ENCODE data around the gene AKAP7. TPM values are rescaled to one million over a fixed set of nuclear protein-coding genes. Genes with fewer than 3 reads are reported as not detected.
A peak's percentile ranks its signal among the peaks of the same experiment; 100 is the strongest.

Gene AKAP7
- total RNA-seq, 1 donor from 2014 or later, result 10.9 TPM

DNA sequence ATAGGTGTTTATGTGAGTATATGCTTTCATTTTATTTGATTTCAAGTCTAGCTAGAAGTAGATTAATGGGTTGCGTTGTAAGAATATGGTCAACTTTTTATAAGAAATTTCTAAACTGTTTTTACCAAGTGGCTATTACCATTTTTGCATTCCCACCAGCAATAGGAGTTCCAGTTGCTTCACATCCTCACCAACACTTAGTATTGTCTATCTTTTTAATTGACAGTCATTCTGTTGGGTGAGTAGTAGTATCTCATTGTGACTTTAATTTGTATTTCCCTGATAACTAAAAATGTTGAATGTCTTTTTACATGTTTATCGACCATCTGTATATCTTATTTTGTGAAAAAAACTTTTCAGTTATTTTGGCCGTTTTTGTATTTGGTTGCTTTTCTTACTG lies 135.3 kb downstream of the AKAP7 start:
- intact Hi-C loops (cut with micrococcal nuclease), result no loop called here
- no peak overlapping the region for H3K4me3 ChIP-seq
- H3K27me3 ChIP-seq (ENCODE audit: low read depth), result no peaks in the 10 kb centered on the region
- peaks cover 6% of the 10 kb centered on the region for H3K36me3 ChIP-seq
- H3K9me3 ChIP-seq (replicated peaks), result peaks cover 13% of the 10 kb centered on the region
- TF ChIP-seq, protein P1, sequence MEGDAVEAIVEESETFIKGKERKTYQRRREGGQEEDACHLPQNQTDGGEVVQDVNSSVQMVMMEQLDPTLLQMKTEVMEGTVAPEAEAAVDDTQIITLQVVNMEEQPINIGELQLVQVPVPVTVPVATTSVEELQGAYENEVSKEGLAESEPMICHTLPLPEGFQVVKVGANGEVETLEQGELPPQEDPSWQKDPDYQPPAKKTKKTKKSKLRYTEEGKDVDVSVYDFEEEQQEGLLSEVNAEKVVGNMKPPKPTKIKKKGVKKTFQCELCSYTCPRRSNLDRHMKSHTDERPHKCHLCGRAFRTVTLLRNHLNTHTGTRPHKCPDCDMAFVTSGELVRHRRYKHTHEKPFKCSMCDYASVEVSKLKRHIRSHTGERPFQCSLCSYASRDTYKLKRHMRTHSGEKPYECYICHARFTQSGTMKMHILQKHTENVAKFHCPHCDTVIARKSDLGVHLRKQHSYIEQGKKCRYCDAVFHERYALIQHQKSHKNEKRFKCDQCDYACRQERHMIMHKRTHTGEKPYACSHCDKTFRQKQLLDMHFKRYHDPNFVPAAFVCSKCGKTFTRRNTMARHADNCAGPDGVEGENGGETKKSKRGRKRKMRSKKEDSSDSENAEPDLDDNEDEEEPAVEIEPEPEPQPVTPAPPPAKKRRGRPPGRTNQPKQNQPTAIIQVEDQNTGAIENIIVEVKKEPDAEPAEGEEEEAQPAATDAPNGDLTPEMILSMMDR (IDR thresholded peaks at IDR 0.05; ENCODE audit: borderline replicate concordance), result no peak
- H3K4me1 ChIP-seq, result no peaks in the 10 kb centered on the region
- DNase-seq, result no peak
- H3K27ac ChIP-seq (replicated peaks), result no peak overlapping the region

DNA sequence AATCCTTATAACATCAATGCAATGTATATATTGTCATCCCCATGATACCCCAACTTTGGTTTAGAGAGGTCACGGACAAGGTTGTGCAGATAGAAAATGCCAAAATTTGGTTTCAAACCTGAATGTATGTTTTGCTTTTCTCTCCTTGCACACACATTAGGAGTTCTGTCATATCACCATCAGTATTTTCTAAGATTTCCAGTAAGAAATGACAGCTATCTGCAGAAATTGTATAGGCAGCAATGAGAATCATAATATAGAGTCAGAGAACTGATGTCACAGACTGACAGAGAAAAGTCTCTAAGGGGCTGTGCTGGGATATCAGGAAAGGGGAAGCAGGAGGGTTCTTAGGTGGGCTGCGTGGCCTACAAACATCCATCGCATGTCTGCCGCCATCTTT lies 140.0 kb downstream of the AKAP7 start:
- Histone ChIP-seq H3K4me1 (no peaks in the 10 kb centered on the region), H3K27me3 (ENCODE audit: low read depth) (no peaks in the 10 kb centered on the region), H3K27ac (replicated peaks) (no peak overlapping the region), H3K36me3 (no peaks in the 10 kb centered on the region), H3K4me3 (no peak overlapping the region), H3K9me3 (replicated peaks) (peaks cover 7% of the 10 kb centered on the region)
- TF ChIP-seq, protein P1 (IDR thresholded peaks at IDR 0.05; ENCODE audit: borderline replicate concordance), result no peak
- intact Hi-C loops (cut with micrococcal nuclease), result no loop called here
- no peak for DNase-seq

DNA sequence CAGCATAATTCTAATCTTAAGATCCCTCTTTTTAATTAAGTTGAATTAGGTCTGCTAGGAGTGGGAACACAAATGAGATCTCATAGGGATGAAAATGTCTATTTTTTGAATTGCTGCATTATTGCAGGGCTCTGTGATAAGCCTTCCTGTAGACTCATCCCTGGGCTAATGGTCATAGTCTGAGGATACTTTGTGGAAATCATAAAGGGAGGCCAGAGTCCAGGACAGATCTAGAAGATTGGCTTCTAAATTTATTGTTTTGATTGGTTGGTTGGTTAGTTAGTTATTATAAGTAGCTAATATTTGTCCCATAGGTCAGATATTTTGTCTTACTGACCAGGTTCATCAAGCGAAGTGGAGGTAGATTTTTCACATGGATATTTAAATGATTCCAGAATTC lies 142.3 kb downstream of the AKAP7 start:
- Histone ChIP-seq H3K36me3 (no peaks in the 10 kb centered on the region), H3K4me1 (peaks cover 16% of the 10 kb centered on the region), H3K27me3 (ENCODE audit: low read depth) (no peaks in the 10 kb centered on the region), H3K4me3 (no peak overlapping the region), H3K9me3 (replicated peaks) (no peaks in the 10 kb centered on the region), H3K27ac (replicated peaks) (no peak overlapping the region)
- no peak for DNase-seq
- TF ChIP-seq, protein P1 (IDR thresholded peaks at IDR 0.05; ENCODE audit: borderline replicate concordance), result no peak
- intact Hi-C loops (cut with micrococcal nuclease), result no loop called here

DNA sequence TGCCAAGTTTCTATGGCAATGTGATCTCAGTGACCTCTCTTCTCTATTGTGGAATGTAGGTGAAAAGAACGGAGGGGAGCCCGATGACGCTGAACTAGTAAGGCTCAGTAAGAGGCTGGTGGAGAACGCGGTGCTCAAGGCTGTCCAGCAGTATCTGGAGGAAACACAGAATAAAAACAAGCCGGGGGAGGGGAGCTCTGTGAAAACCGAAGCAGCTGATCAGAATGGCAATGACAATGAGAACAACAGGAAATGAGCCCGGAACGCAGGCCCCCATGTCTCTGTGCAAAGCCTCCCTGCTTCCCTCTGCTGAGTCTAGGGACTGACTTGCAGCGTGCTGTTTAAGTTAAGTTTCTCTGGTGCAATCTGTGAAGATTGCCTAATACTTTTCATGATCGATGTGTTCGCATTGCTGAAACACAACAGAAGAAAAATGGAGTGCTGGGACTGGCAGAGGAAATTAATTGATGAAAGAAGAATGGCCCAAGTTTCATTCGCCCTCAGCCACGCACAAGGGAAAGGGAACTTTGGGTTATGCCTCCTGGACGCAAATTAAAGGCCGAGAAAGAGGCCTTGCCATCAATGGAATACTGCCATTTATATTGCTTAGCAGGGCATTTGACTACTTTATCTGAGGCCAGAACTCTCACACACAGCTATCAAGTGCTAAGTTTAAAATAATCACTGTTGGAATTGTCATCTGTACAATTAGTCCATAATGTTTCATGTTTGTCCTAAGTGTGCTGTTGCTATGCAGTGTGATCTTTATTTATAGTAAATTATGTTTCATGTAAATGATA lies 146.4 kb downstream of the AKAP7 start:
- DNase-seq, result peak; percentile 19
- peak overlapping the region; percentile 40 for H3K27ac ChIP-seq (replicated peaks)
- H3K9me3 ChIP-seq (replicated peaks), result no peaks in the 10 kb centered on the region
- intact Hi-C loops (cut with micrococcal nuclease), result no loop called here
- peaks cover 4% of the 10 kb centered on the region for H3K36me3 ChIP-seq
- H3K27me3 ChIP-seq (ENCODE audit: low read depth), result no peaks in the 10 kb centered on the region
- H3K4me1 ChIP-seq, result peaks cover 22% of the 10 kb centered on the region
- peak overlapping the region; percentile 10 for H3K4me3 ChIP-seq
- TF ChIP-seq, protein P1 (IDR thresholded peaks at IDR 0.05; ENCODE audit: borderline replicate concordance), result no peak

DNA sequence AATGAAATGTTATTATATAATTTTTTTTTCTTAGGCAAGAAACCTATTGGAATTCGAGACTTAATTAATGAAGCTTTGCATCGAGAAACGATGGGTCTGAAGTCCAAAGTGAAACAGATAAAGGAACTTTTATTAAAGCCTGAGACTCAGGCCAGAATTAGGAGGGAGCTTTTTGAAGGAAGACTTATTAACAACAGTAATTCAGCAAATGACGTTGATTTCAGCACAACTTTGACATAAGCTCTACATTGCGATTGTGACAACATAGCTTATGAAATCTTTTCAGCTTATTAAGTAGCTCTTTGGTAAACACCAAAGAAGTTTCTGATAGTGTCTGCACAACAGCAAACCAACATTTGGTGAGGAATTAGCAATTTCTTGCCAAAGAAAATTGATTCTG lies 147.1 kb downstream of the AKAP7 start:
- H3K27ac ChIP-seq (replicated peaks), result no peak overlapping the region
- TF ChIP-seq, protein P1 (IDR thresholded peaks at IDR 0.05; ENCODE audit: borderline replicate concordance), result no peak
- intact Hi-C loops (cut with micrococcal nuclease), result no loop called here
- no peaks in the 10 kb centered on the region for H3K9me3 ChIP-seq (replicated peaks)
- H3K36me3 ChIP-seq, result peaks cover 4% of the 10 kb centered on the region
- no peak for DNase-seq
- no peak overlapping the region for H3K4me3 ChIP-seq
- peaks cover 22% of the 10 kb centered on the region for H3K4me1 ChIP-seq
- H3K27me3 ChIP-seq (ENCODE audit: low read depth), result no peaks in the 10 kb centered on the region

All from left ventricle myocardium inferior (tissue), 1 donor.